ENCODE results near the gene LSM14A.

Gene LSM14A

GRCh38 chr19:34259367-34260095, 87.2 kb downstream of the LSM14A start:
- FAIRE-seq = no peak

DNA sequence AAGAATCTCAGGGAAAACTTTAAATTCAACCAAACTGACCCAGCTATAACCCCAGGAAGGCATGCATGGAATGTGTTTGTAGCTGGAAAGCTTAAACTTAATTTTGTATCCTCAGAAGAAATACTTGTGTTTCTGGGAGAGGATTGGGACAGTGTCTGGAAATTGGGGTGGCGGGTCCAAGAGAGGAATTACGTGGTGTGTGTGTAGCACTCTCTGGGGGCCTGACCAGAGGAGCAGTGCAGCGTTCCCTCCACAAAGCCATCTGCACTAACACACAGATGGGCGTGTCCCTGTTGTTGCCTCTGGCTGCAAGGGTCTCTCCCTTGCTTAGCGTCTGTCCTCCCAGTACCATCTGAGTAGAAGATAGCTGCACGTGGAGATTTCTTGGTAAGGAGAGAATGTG, 88.5 kb downstream of the LSM14A start:
- no peak for FAIRE-seq

- no peak for FAIRE-seq
Measured at GRCh38 chr19:34261334-34262109, 89.2 kb downstream of the LSM14A start.

DNA sequence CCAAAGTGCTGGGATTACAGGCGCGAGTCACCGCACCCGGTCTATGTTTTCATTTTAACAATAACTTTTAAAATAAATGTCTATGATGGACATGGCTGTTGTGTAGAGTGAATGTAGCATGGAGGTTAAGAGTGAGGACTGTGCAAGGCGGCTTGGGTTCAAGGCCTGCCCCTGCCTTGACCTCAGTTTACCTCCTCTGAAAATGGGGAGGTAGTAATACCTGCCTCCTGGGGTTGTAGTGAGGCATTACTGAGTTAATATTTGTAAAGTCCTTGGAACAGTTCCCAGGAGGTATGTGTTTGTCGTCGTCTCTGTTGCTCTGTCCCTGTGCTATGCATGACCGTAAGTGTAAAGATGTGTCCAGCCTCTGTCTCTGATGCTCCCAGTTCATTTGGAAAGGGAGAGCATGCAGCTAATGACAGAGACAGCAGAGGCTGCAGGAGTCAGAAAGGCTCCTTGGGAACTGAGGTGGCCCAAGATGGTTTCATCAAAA, 91.5 kb downstream of the LSM14A start:
- no peak for FAIRE-seq

DNA sequence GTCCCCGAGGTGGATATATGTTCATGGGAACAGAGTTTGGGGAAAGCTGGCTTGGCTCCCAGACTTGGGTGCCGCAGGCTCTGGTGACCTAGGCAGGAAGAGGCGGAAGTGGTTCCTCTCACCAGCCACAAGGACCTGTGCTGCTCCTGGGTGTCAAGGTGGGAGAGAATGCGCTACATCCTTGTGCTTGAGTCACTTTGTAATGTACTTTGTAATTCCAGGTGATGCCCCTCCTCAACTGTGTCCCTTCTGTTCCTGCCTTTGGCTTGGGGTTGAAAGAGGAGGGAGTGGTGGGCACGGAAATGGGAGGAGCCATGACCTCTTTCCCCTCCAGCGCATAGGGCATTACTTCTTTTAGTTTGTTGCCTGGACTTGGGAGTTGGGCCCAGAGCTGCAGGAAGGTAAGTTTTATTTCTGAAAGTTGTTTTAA, 92.9 kb downstream of the LSM14A start:
- FAIRE-seq = no peak

DNA sequence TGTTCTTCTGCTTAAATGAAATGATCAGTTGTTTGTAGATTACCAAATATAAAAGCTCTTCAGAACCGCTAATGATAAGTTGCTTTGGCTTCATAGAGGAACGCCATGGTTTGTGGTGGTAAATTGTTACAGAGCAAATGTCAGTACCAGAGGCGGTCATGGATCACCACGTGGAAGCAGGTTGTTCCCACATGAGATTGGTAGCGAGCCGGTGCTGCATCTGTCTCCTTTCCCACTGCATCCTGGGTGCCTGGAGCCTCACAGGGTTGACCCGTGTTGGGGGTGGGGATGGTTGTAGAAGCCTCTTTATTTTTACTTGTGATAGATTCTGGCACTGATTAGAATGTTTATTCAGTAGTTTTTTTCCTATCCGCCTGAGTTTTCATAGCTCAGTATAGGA, 96.8 kb downstream of the LSM14A start:
- FAIRE-seq = no peak

DNA sequence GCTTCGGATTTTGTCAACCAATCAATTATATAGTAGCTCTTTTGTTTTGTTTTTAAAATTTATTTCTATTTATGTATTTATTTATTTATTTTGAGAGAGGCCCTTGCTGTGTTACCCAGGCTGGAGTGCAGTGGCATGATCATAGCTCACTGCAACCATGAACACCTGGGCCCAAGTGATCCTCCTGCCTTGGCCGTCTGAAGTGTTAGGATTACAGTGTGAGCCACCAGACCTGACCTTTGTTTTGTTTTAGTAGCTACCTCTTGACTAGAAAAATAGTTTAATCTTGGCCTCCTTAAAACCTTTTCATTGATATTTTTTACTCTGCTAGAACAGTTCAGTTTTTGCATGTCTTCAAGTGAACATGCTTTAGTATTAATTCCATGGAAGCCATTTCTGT, 97.2 kb downstream of the LSM14A start:
- no peak for FAIRE-seq

GRCh38 chr19:34269968-34270621, 97.8 kb downstream of the LSM14A start:
- FAIRE-seq = no peak

GRCh38 chr19:34273121-34273520, 100.8 kb downstream of the LSM14A start:
- FAIRE-seq = no peak

DNA sequence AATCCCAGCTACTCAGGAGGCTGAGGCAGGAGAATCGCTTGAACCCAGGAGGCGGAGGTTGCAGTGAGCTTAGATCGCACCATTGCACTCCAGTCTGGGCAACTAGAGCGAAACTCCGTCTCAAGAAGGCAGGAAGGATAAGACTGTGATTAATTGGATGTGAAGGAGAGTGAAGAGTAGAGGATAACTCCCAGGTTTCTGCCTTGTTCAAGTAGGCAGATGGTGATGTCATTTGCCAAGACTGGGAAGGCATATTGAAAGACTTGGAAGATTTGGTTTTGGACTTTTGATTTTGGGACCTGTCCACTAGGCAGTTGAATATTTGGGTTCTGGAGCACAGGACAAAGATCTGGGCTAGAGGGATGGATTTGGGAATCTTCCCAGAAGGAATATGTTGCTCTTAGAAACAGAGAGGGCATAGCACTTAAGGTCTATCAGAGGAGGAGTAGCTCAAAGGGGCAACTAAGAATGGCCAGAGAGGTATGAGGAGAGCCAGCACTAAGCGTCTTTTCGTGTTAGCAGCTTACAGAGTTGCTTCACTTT, 102.1 kb downstream of the LSM14A start:
- FAIRE-seq = no peak

DNA sequence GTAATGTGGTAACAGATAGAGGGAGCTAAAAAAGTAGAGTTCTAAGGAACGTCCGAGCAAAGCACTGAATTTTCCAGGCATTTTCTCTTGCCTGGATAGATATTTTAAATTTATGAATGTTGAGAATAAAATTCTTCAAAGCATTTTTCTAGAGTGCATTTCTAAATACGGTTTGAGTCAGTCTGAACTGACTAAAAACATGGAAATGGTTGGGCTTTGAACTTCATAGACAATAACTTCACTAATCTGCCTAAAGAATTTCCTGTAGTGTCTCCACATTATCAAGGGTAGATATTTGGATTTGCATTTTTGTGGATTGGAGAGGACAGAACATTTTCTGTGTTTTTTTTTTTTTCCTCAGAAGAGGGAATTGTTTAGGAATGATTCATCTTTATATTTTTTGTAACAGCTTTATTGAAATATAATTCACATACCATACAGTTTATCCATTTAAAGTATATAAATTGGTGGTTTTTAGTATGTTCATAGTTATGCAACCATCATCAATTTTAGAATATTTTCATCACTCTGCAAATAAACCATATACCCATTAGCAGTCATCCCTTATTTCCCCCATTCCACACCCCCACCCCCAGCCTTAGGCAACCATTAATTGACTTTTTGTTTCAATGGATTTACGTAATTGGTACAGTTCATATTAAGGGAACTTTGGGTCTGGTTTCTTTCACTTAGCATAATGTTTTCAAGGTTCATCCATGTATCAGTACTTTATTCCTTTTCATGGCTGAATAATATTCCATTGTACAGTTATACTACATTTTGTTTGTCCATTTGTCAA, 102.7 kb downstream of the LSM14A start:
- FAIRE-seq = no peak

DNA sequence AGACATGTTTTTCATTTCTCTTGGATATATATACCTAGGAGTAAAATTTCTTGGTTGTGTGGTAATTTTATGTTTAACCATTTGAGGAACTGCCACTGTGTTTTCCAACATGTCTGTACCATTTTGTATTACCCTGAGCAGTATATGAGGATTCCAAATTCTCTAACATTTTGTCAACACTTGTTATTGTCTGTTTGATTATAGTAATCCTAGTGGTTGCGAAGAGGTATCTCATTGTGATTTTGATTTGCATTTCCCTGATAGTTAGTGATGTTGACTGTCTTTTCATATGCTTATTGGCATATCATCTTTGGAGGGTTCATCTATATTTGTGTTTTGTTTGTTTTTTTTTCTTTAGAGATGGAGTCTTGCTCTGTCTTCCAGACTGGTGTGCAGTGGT, 103.4 kb downstream of the LSM14A start:
- FAIRE-seq = no peak

DNA sequence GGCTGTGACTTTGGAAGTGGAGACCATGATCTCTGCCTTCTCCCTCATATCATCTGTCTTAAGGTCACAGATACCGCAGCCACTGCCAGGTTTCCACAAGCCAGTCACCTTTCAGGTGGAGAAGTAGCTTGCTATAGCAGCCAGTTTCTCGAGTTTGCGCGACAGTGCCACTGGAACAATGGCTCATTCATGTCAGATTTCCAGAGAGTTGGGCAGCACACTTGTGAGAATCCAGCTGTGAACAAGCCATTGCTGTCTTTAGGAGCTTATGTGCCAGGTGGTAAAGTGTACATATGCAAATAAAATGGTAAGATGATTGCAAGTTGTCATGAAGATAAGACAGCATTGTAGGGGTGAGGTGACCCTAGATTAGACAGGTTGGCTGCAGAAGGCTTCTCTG, 104.3 kb downstream of the LSM14A start:
- FAIRE-seq = no peak

DNA sequence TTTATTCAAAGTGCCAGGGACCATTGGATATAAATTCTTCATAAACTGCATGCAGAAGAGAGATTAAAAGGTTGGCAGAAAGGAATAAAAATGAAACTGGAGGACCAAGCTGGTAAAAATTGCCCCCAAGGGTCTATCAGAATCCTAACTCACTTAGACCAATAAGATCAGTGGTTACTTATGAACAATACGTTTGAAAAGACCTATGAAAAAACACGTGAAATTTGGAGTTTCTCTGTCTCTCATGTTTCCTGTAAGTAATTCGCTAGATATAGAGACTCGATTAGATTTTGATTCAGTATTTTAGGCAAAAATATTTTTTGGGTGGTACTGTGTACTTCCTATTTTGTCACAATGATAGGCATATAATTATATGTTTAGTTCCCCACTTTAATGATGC, 104.9 kb downstream of the LSM14A start:
- FAIRE-seq = no peak

DNA sequence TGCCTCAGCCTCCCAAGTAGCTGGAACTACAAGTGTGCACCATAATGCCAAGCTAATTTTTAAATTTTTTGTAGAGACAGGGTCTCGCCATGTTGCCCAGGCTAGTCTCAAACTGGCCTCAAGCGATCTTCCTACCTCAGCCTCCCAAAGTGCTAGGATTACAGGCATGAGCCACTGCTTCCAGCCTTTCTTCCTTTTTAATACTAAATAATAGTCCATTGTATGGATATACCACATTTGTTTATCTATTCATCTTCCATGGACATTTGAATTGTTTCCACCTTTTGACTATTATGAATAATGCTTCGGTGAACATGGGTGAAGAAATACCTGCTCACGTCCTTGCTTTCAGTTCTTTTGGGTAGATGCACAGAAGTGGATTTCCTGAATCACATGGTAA, 106.5 kb downstream of the LSM14A start:
- no peak for FAIRE-seq
